Iris pigment epithelial cell (primary cell): Measurements from ENCODE around the gene SLC6A8.
A peak's percentile ranks its signal among the peaks of the same experiment; 100 is the strongest.
"Not testable (repeated sequence)": the region's sequence is repeated elsewhere in the genome, so short reads cannot be mapped to it uniquely, and the experiment has no call there.

ENCODE experiments used
- DNase-seq: peaks from one replicate; pipeline ENCODE4 v3.0.0-alpha.2; 2011; ENCODE audit warnings: low read depth

The SLC6A8 gene

GRCh38 chrX:153708415-153708814, 20.7 kb downstream of the SLC6A8 start:
- DNase-seq, result peak; percentile 87

- DNase-seq, result no peak
Measured at GRCh38 chrX:153709726-153710674, 22.3 kb downstream of the SLC6A8 start.

GRCh38 chrX:153714256-153714655, 26.5 kb downstream of the SLC6A8 start:
- DNase-seq, result peak; percentile 5

DNA sequence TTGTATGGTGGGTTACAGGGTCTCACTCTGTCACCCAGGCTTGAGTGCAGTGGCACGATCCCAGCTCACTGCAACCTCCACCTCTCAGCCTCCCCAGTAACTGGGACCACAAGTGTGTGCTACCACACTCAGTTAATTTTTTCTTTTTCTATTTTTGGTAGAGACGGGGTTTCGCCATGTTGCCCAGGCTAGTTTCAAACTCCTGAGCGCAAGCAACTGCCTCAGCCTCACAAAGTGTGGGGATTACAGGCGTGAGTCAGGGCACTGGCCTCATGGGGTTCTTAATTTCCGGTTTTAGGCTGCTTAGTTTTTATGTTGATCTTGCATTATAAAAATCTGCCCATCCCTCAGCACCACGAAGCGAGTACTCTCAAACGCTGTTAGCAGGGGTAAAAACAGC, 29.7 kb downstream of the SLC6A8 start:
- DNase-seq, result no peak

DNA sequence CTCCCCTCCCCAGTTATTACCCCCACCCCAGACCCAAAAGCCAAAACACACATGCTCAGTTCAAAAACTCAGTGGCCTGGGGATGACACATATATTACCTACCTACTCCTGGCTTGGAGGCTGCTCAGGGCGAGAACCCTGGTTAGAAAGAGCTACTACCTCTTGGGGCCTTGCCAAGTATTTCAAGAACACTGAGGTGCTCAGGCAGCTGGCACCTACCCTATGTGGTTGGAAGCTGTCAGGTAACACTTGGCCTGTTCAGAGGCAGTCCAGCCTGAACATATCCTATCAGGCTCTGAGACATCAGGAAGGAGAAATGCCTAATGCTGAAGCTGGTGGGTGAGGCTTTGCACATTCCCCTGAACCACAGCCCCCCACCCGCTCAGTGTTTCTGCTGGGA, 31.5 kb downstream of the SLC6A8 start:
- no peak for DNase-seq

DNA sequence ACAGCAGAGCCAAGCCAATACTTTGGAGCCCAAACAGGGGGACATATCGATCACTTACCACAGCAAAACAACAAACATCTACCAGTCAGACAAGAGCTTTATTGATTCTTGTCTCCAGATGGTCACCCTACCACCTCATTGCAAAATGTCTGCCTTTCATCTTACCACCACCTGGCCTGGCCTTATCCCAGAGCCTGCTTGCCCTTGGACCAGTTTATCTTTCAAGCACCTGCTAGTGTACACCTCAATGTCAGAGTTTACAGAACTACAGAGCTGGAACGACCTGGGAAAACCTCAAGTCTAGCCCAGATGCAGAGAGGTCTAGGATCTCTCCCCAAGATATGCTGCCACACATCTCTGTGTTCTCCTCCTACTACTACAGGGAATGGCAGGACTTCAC, 32.0 kb downstream of the SLC6A8 start:
- DNase-seq, result no peak

DNA sequence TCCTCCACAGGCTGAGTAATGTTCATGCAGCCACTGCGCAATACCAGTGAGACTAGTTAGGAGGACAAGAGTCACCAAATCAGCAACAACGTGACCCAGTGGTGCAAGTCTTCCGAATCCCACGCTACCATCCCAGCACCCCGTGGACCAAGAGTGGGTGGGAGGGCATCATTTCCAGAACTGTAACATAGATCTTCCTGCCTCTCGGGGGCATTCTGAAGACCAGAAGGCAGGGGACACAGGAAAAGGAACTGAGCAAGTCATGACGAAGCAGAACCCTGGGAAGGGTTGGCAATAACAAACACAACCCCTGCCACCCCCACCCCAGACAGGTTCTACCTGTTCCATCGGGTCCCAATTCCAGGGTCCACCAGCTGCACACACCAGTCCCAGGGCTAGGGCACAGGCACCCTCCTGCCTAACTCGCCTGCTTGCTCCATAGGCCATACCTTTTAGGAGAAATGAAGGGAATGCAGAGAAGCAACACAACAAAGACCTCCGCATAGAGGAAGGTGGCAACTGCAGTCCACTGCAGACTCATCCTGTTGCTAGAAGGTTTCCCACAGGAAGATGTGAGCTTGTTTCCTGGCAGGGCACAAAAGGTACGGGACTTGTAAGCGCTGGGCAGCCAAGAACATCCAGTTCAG, 35.1 kb downstream of the SLC6A8 start:
- DNase-seq, result peak; percentile 11

GRCh38 chrX:153723351-153724251, 35.9 kb downstream of the SLC6A8 start:
- DNase-seq, result peak; percentile 47

DNA sequence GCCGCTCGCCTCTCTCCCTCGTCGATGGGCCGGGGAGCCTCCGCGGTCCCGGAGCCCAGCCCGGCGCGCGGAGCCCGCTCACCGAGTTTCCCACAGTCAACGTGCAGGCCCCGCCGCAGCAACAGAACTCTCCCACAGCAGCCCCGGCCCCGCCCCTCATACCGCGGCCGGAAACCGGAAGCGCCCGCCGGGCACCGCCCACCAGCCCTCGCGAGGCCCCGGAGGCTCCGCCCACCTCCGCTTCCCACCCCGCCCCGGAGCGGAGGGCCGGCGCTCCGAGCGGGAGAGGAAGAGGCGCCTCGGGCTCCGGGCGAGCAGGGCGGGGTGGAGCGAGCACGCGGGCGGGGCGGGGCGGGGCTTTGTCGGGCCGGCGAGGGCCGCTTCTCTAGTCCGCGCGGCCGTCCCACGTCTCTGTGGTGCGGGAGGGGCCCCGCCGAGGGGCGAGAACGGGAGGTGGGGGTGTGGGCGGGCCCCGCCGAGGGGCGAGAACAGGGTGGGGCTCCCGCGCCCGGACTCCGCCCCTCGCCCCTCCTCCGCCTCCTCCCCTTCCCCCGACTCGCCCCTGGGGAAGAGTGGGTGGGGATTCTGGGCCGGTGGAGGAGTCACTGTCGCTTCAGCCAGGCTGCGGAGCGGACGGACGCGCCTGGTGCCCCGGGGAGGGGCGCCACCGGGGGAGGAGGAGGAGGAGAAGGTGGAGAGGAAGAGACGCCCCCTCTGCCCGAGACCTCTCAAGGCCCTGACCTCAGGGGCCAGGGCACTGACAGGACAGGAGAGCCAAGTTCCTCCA, 36.7 kb downstream of the SLC6A8 start, which contains the start of the genes ABCD1 and BCAP31:
Gene ABCD1 (plus strand): TSS at position 605 of the 787 bp plus-strand sequence. CDS start 411 bp downstream, outside the sequence.
Gene BCAP31 (minus strand): TSS at position 136 of the 787 bp plus-strand sequence. CDS start 1,143 bp downstream, outside the sequence.
- peak; percentile 81 for DNase-seq

GRCh38 chrX:153725039-153725831, 37.5 kb downstream of the SLC6A8 start:
- no peak for DNase-seq

- no peak for DNase-seq
Measured at GRCh38 chrX:153725832-153726285, 38.1 kb downstream of the SLC6A8 start.

GRCh38 chrX:153726286-153727122, 38.8 kb downstream of the SLC6A8 start:
- peak; percentile 54 for DNase-seq

DNA sequence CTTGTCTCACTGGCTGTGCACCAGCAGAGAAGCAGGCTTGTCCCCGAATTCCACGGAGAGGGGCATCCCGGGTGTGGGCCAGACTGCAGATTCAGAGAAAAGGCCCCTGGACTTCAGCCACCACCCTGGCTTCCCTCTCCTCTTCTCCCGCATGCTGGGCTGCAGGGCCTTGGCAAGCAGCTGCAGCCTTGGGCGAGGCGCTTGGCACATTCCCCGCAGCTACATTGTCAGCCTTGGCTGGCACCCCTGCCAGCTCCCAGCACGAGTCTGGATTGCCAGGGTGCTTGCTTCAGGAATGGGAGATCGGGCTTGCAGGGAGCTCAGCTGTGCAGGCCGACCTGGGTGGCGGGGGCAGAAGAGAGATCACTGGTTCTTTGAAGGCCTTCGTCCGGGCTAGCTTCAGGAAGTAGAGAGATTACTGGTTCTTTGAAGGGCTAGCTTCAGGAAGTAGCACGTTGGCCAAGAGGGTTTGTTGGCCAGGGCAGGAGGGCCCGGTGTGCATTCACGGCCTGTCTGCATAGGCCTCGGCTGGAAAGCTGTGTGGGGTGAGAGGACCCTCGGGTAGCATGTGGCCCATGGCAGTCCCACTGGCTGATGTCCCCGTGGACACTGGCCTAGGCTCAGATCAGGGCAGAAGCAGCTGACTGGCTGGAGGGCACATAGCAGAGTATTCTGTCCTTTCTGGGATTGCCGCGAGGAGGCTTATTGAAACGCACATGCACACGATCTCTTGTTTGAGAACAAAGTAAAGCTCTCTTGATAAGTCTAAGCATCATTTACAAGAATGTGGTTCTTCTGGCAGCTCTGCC, 39.6 kb downstream of the SLC6A8 start:
- DNase-seq, result peak; percentile 26

DNA sequence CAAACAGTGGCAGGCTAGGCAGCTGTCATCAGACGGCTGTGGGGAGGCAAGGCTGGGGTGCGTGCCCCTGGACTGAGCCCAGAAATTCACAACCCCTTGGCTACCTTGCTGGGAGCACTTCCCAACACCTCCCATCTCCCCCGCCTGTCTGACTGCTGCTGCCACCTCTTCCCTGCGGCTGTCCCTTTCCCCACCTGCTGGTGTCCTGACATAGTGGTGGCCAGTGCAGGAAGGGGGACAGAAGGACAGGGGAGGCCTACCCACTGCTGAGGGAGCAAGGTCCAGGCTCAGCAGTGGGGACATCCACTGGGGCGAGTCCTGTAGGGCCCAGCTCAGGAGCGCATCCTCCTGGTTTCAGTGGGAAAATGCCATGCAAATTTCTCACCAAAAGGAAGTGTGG, 40.4 kb downstream of the SLC6A8 start:
- no peak for DNase-seq

- no peak for DNase-seq
Measured at GRCh38 chrX:153728951-153729631, 41.4 kb downstream of the SLC6A8 start.

DNA sequence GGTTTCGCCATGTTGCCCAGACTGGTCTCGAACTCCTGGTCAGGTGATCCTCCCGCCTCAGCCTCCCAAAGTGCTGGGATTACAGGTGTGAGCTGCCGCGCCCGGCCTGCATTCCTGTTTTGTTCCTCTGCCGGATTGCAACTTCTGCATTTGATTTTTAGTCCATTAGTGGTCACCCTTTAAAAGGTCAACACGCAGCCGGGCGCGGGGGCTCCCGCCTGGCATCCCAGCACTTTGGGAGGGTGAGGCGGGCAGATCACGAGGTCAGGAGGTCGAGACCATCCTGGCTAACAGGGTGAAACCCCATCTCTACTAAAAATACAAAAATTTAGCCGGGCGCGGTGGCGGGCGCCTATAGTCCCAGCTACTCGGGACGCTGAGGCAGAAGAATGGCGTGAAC, 42.4 kb downstream of the SLC6A8 start:
- DNase-seq, result not testable (repeated sequence)

GRCh38 chrX:153731117-153731844, 43.6 kb downstream of the SLC6A8 start:
- DNase-seq, result peak; percentile 65
